ENCODE data around the gene ZNF597.

Gene ZNF597

DNA sequence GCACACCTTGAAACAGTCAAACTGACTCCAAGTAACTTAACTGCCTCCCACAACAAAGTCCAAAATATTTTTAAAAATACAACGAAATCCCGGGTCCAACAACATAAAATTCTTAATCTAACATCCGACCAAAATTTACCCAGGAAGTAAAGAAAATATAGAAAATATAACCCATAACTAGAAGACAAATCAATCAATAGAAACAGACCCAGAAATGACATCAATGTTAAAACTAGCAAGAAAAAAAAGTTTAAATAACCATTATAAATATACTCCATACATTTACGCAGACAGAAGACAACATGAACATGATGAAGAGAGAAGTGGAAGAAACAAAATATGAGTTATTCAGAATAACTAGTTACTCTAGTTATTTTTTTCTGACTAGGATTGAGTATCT lies 3.7 kb downstream of the ZNF597 start:
- no peak for DNase-seq

- no peak for DNase-seq
These were observed 8.9 kb downstream of the ZNF597 start for GRCh38 chr16:3434373-3434772.

DNA sequence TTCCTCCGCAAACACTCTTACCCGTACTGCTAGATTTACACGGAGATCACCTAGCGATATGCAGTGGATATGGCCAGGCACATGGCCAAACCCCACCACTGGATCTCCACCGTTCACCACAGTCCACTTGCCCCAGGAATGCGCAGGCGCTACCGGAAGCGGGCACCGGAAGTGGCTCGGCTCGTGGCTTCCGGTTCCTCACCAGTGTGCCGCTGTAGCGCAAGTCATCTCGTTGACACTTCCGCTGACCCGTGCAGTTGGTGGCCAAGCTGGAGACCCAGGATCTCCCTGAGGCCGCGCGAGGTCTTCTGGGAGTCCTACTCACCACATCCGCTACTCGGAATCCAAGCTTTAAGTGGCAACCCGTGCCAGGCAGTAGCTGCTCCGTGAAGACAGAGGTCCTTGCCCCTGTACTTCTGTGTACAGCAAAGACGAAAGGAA lies 11.5 kb downstream of the ZNF597 start:
- DNase-seq: no peak

GRCh38 chr16:3413730-3414379 lies 29.4 kb downstream of the ZNF597 start:
- no peak for DNase-seq

- DNase-seq: no peak
These were observed 34.6 kb downstream of the ZNF597 start for GRCh38 chr16:3408561-3409197.

DNA sequence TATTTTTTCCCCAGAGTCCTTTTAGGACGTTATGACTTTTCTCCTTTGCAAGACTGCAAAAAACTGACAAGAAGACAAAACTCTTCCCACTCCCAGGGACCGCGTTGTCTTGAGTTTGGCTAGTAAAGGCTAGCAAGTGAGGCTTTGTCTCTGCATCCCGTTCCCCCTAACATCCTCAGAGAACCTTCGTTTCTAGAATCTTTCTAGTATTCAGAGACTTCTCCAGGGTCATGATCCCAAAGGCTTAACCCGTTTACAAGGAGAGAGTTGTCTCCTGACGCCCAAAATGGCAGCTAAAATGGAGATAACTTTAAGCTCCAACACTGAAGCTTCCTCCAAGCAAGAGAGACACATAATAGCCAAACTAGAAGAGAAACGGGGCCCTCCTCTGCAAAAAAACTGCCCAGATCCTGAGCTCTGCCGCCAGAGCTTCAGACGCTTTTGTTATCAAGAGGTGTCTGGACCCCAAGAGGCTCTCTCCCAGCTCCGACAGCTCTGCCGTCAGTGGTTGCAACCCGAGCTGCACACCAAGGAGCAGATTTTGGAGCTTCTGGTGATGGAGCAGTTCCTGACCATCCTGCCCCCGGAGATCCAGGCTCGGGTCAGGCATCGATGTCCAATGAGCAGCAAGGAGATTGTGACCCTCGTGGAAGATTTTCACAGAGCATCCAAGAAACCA lies 41.4 kb downstream of the ZNF597 start:
- DNase-seq: no peak

DNA sequence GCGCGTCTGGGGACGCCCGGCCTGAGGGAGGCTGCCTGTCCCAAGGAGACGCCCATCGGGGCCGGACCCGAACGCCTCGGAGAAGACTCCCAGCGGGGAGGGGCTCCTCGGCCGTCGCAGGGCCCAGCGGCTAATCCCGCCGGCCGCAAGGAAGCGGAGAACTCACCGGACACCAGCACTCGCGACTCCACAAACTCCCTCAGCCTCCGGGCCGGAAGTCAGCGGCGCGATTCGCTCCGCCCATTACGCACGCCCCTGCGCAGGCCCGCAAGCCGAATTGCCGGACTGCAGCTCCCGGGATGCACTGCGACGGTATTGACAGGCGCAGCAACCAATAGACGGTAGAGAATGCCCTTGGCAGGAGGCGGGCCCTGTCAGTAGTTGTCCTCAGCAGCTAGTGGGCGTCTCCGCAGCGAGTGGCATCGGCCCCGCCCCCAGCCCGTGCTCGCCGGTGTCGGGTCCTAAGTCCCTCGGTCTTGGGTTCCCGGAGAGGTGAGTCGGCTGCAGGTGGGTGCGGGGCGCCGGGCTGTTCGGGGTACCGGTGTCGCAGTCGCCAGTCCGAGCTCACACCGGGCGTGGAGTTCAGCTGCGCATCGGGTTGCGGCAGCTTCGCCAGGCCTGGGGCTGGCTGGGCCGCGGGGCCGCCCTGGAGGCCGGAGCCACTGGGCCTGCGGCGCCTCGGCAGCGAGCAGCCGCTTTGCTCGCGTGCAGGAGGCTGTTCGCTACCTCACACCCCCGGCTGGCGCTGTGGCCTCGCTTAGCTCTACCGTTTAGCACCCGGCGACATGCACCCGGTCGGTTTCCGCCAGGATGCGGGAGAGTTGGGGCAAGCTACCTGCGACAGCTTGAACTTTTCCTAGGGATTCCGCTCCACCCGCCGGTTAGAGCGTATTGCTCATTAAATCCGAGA lies 42.3 kb downstream of the ZNF597 start, which contains the start of the genes ZNF174 and ZSCAN32:
Gene ZNF174 (plus strand): TSS at position 437 of the 910 bp plus-strand sequence. CDS start 790 bp downstream, outside the sequence.
Gene ZSCAN32 (minus strand): TSS at position 226 of the 910 bp plus-strand sequence. CDS start 3,447 bp downstream, outside the sequence.
- peak; percentile 84 for DNase-seq

- DNase-seq: no peak
These were observed 42.9 kb downstream of the ZNF597 start for GRCh38 chr16:3400446-3400778.

GRCh38 chr16:3389663-3390338 lies 53.5 kb downstream of the ZNF597 start:
- DNase-seq: no peak

GRCh38 chr16:3388325-3388724 lies 55.0 kb downstream of the ZNF597 start:
- DNase-seq: no peak

DNA sequence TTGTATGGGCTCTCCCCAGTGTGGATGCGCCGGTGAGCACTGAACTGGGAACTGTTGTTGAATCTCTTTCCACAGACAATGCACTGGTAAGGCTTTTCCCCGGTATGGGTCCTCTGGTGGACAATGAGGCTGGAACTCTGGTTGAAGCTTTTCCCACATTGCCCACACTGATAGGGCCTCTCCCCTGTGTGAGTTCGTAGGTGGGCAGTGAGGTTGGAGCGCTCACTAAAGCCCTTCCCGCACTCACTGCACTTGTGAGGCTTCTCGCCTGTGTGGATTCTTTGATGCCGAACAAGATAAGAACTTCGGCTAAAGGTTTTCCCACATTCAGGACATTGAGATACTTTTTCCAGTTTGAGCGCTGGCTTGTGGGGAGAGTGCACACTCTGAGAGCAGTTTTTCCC lies 60.3 kb downstream of the ZNF597 start:
- DNase-seq: no peak
